Activated naive CD4-positive, alpha-beta T cell (primary cell): ENCODE results near the gene WDR82.

Source experiments
- DNase-seq, 4 experiments: peaks; one replicate each; lab custom pipeline; 2025; lab: John Stamatoyannopoulos, UW

Gene WDR82

GRCh38 chr3:52256622-52257021, 21.8 kb downstream of the WDR82 start:
- DNase-seq, result no peak

- no peak for DNase-seq
These were observed 22.3 kb downstream of the WDR82 start for GRCh38 chr3:52256159-52256558.

DNA sequence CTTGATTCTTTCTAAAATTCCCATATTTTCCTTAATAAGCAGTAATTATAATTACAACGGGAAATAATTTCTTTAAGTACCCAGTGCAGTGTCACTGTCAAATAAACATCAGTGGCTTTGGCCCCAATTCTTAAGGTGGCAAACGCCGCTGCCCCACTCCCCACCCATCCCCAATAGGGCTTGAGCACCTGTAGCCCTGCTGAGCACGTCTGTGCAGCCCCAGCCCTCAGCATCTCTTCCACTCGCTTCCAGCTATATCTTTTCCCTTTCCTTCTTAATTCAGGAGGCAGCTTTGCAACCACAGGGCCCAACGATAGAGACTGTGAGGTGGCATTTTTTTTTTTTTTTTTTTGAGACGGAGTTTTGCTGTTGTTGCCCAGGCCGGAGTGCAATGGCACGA, 23.8 kb downstream of the WDR82 start:
- no peak for DNase-seq

DNA sequence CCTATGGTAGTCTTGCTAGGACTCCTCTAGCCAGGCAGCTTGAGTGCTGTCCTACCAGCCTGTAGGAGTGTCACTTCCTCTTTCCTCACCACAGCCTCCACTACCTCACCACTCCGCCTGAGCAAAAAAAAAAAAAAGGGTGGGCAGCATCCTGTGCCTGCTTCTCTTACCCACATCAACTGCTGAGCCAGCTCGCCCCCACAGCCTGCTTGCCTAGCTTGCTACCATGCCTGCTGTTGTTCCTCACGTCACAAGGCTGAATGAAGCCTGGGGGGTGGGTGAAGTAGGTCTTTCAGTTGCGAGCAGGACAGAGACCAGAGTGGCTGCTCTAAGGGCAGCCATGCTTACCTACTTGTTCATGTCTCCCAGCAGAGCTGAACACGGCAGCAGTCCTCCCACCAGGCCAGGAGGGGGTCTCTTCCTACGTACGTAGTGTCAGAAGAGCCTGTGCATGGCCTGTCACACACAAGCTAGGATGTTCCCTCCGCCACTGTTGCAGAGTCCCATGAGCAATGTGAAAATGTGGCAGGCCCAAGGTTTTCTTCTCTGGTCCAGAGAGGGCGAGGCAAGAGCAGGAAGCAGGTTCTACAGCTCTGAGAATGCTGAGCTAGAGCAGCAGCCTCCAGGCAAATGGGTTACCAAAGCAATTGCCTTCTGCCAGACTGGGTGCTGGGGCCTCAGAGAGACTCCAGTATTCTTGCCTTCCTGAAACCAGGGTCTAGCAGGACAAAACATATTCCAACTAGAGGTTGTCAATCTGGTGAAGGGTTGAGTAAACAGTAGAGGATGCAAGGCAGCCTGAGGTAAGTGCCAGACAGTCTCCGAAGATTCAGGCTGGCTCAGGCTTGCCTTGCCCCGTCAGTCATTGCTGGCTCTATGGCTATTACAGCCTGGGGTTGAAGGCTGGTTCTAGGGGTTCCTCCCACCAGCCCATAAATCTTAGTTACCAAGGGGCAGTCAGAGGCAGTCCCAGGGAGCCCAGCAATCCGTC, 24.8 kb downstream of the WDR82 start:
- peak in 2 of 4 experiments; percentile 55 to 76 for DNase-seq

GRCh38 chr3:52250122-52250521, 28.3 kb downstream of the WDR82 start:
- DNase-seq, result no peak

GRCh38 chr3:52249683-52250082, 28.8 kb downstream of the WDR82 start:
- no peak for DNase-seq

DNA sequence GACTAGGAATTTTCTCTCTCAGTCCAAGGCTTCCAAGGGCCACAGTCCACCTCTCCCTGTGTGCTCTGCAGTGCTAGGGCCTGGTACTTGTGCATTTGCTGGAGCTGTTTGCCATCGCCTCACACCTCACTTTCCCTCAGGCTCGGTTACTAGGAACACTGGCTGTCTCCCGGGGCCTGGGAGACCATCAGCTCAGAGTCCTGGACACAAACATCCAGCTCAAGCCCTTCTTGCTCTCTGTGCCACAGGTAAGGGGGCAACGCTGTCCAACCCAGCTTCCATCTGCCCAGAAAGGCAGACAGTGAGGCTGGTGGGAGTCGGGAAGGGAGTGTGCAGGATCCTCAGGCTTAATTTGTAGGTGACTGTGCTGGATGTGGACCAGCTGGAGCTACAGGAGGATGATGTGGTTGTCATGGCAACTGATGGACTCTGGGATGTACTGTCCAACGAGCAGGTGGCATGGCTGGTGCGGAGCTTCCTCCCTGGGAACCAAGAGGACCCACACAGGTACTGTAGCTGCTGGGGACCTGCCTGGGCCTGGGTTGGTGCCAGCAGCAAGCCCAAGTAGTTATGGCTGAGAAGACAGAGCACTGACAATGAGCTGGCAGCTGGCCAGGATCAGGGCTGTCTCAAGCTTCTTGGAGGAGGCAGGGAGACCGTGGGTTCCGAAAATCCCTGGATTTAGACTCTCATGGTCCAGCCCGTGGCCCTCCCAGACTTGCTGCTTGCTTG, 29.5 kb downstream of the WDR82 start:
- DNase-seq, result peak in 2 of 4 experiments; percentile 20 to 39

DNA sequence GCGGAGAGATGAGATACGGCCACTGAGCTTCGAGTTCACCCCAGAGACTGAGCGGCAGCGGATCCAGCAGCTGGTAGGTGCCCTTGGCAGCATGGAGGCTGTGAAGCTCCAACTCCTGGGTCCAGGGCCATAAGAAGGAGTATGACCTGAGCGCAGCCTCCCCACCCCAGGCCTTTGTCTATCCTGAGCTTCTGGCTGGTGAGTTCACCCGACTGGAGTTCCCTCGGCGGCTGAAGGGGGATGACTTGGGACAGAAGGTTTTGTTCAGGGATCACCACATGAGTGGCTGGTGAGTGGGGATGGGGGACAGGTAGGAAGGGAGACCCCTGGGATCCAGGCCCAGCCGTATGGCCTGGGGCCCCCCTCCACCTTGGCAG, 30.3 kb downstream of the WDR82 start:
- no peak for DNase-seq

DNA sequence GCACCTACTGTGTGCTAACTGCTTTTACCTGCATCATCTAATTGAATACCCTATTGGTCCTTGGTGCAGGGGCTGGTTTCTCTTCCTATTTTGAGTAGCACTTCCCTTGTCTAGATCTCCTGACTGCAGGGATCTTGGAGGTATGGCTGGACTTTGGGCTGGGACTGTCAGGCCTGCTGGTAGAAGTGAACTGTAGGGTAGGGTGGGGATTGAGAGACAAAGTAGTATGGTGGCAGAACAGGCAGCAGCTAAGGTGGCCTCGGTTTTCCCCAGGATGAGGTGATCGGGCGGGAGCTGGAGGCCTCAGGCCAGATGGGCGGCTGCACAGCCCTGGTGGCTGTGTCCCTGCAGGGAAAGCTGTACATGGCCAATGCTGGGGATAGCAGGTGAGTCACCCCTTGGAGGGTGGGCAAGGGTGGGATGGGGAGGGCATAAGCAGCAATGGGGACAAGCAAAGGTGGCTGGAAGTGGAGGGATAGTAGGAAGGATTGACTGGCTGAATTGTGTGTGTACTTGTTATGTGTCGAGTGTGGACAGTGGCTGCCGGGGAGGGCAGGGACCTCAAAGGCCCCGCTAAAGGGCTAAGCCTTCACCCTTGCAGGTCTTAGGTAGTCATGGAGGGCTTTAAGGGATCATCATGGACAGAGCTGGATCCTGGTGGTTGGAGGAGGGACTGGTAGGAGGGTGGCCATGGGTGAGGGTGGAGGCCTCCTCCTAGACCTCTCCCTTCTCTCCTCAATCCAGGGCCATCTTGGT, 30.9 kb downstream of the WDR82 start:
- no peak for DNase-seq

- no peak for DNase-seq
These were observed 31.6 kb downstream of the WDR82 start for GRCh38 chr3:52246728-52247408.

DNA sequence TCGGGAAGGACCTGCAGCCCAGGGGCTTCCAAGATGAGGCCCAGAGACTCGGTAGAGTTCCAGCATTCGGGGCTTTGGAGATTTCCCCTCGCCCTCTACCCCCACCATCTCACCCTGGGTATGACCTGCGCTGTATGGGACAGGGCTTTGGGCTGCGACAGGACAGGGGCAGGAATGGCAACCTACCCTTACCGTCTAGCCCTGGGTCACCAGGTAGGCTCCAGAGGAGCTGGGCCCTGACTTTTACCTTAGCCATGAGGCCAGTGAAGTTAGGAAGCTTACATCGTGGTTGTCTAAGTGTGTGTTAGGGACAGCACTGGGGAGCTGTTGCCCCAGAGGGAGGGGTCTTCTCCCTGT, 32.2 kb downstream of the WDR82 start:
- DNase-seq, result no peak

GRCh38 chr3:52245322-52246263, 32.9 kb downstream of the WDR82 start, which contains the start of gene PPM1M:
TSS of gene PPM1M (plus strand) at chr3:52245759. CDS start at chr3:52245825, 66 bp downstream.
- peak in 2 of 4 experiments; percentile 27 to 59 for DNase-seq

DNA sequence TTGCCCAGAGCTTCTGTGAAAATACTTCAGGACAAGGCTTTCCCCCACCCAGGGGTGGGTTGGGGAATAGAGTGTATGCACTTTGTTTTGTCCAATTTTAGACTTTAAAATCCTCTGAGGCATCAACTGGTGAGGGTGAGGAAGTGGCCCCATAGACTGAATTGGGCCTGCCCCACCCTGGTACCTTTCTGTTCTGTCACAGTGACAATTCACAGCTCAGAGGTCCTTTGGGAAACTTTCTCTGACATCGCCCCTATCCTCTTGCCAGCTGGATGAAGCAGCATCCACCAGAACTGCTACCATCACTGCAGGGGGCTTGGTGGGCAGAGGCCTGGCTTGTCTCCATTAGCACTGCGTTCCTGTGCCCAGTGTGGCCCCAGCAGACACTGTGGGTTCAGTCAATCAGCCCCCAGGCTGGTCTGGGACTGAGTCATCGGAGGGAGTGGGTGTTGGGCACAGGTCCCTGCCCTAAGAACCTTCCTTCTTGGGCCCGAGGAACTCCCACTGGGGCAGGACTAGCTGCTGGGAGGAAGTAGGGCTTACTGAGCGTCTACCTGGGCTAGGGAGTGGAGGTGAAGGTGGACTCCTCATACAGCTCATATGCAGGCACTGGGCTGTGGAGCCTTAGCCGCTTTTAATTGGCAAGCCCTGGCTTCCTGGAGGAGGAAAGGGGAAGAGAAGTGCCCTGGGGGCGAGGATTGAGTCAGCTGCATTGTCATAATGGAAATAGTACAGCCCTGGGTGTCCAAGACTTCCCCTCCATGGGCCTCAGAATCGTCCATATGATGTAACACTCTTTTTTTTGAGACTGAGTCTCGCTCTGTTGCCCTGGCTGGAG, 34.4 kb downstream of the WDR82 start:
- DNase-seq, result no peak

- no peak for DNase-seq
These were observed 36.4 kb downstream of the WDR82 start for GRCh38 chr3:52242039-52242438.

DNA sequence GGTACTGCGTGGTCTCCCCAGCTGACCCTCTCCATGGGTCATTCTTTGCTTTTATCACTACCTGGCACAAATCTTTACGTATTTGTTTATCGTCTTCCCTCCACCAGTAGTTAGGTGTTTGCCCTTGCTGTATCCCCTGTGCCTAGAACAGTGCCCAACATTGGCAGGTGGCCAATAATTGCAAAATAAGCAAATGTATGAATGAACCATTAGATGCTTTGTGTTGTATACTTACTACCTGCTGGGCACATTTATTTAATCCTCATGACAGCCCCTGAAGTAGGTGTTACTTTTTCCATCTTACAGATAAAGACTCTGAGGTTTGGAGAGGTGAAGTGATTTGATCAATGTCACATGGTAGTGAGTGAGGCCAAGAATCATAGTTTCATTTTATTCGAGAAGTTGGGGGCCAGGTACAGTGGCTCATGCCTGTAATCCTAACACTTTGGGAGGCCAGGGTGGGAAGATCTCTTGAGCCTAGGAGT, 37.5 kb downstream of the WDR82 start:
- DNase-seq, result no peak

DNA sequence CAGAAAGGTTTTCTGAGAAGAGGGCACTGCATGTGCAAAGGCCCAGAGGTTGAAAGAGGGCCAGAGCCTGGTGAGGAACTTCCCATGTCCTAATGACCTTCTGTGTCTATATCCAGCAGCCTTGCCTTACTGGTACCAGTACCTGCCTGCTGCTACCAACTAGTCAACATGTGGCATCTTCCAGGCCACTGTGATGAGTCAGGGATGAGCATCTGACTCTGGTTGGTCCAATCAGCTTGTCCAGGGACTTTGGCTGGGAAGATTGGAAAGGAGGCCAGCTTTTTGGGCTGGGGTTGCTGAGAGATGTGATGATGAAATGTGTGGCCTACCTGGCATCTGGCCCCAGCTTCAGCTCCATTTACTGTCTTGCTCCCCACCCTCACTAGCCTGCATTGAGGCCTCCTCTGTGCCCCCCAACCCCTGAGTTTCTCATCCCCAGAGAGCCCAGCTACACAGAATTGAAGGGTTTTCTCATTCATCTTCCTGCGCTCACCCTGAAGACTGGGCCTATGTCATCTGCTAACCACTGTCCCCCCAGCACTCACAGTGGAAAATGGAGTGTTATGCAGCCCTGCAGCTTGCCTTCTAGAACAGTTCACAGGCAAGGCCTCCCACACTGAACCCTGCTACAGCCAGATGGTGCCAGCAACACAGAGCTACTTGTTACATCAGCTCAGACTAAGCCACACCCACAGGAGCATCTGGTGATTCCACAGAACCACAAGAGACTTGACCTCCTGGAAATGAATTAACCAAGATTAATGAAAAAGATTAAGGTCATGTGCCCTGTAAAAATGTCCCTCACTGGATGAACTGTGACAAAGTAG, 38.2 kb downstream of the WDR82 start:
- DNase-seq, result no peak

- DNase-seq, result peak; percentile 64 to 81 (median 72)
These were observed 39.4 kb downstream of the WDR82 start, which contains the start of gene TWF2 for GRCh38 chr3:52238761-52239701. TSS of gene TWF2 (minus strand) at chr3:52239158. CDS start at chr3:52239016, 142 bp downstream.
